Kidney (tissue), 14 donors: ENCODE data around the gene AKAP6. TPM values are rescaled to one million over a fixed set of nuclear protein-coding genes. Genes with fewer than 3 reads are reported as not detected.

Source experiments
- DNase-seq, 5 donors: peaks; one replicate each; pipeline ENCODE4 v3.0.0-alpha.2; 2013 to 2020
- FAIRE-seq: peaks from 2 replicates; lab custom pipeline; 2012; peaks lifted over from hg19 to GRCh38; lab: Jason Lieb, UNC
- H3K27ac ChIP-seq, 2 donors: one replicate each; pipeline ENCODE4 v1.7.0; 2013; ENCODE audit warnings: low read depth in 2 of 2, low read length in 2 of 2, inconsistent platforms in 1 of 2
- H3K27me3 ChIP-seq: one replicate; pipeline ENCODE4 v1.7.1; 2013; ENCODE audit warnings: low read length, inconsistent platforms; ENCODE audit not compliant: control insufficient read depth, insufficient read depth
- H3K36me3 ChIP-seq, 3 donors: one replicate each; pipeline versions ENCODE4 v1.7.0 to v1.7.1; 2013; ENCODE audit warnings: low read length in 3 of 3, control low read depth in 1 of 3, inconsistent platforms in 1 of 3; ENCODE audit not compliant: insufficient read depth in 3 of 3, control insufficient read depth in 2 of 3
- H3K4me1 ChIP-seq, 3 donors: one replicate each; pipeline versions ENCODE4 v1.7.0 to v1.7.1; 2013; ENCODE audit warnings: low read length in 3 of 3, inconsistent platforms in 1 of 3, low read depth in 1 of 3; ENCODE audit not compliant: control insufficient read depth in 2 of 3, insufficient read depth in 2 of 3
- H3K4me3 ChIP-seq, 3 donors: one replicate each; pipeline versions ENCODE4 v1.7.0 to v1.8.1; 2013; ENCODE audit warnings: low read length in 3 of 3, control low read depth in 1 of 3, inconsistent platforms in 1 of 3
- H3K9ac ChIP-seq, 3 donors: one replicate each; pipeline versions ENCODE4 v1.7.0 to v1.7.1; 2013; ENCODE audit warnings: low read length in 3 of 3, control low read depth in 1 of 3, inconsistent platforms in 1 of 3
- H3K9me3 ChIP-seq, 3 donors: one replicate each; pipeline versions ENCODE4 v1.7.0 to v1.7.1; 2013; ENCODE audit warnings: low read length in 3 of 3, control low read depth in 1 of 3, inconsistent platforms in 1 of 3; ENCODE audit not compliant: control insufficient read depth in 2 of 3, insufficient read depth in 1 of 3
- intact Hi-C: fragments of 100-400 bp; cut with DNase I; formaldehyde crosslinking; loops from one replicate; pipeline ENCODE4 v1.11.1; 2022
- polyA plus RNA-seq: library from polyadenylated mRNA; stranded (reverse); fragments of 350-450 nt; fragmentation: Illumina TruSeq; extraction: RNeasy Lipid Tissue Mini Kit (QIAGEN cat#74804); gene quantifications from one replicate; pipeline ENCODE4 v1.2.3, GENCODE V29; 2014; ENCODE audit warnings: low read depth, low replicate concordance; ENCODE audit not compliant: insufficient read depth
- total RNA-seq: library from RNA; stranded (reverse); fragmentation: NEBNext Ultra II Directional; extraction: Animal tissue kit (Norgen Biotek cat#: 25700); gene quantifications from one replicate; pipeline ENCODE4 v1.2.1, GENCODE V29; 2021
- TF ChIP-seq, protein P1 (sequence below): IDR thresholded peaks from 3 replicates; pipeline ENCODE4 v1.5.1; 2012; ENCODE audit warnings: mild to moderate bottlenecking, moderate library complexity, borderline replicate concordance; ENCODE audit not compliant: insufficient read depth; ENCODE audit errors: extremely low read depth
- donor health status: control.
- donor health status: control.
- donor health status: control.
- donor health status: control.
- donor health status: control.
- donor health status: DM: yes; HTN: yes; CAD: no.
- donor health status: Normal renal cell carcinoma (clear cell type).

Gene AKAP6
- total and polyA plus RNA-seq, 2 donors from 2014 or later = 0.92 to 10.5 TPM

DNA sequence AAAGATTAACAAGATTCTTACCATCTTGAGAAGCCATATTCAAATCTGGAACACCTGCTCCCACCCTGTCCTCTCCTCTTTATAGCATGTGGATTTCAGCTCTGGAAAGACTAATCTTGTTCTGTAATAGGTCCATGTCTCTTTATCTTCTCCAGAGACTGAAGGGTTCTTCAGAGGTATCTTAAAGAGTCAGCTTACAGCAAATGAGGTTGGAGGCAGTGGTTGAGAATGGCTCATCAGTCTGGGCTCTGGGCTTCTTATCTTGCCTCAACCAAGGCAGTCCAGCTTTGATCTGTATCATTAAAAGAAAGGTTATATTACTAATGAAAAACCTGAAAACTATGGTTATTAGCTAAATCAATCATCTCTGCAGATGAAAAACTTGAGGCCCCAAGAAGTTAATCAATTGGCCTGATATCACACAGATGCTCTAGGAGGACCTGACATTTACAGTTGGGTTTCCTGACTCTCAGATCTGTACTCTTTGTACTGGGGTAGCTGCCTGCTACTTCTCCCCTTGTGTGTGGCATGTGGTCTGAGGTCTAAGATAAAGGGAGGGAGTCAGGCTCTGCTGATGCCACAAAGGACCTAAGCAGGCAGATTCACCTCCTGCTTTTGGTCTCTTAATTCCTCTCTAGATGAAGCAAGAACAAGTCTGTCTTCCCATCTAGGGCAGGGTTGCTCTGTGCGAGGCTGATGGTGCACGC is 1.7 kb upstream of the AKAP6 start:
- H3K36me3 ChIP-seq = no peaks in the 10 kb centered on the region
- no peaks in the 10 kb centered on the region for H3K9me3 ChIP-seq
- H3K4me3 ChIP-seq = no peak overlapping the region
- TF ChIP-seq, protein P1, sequence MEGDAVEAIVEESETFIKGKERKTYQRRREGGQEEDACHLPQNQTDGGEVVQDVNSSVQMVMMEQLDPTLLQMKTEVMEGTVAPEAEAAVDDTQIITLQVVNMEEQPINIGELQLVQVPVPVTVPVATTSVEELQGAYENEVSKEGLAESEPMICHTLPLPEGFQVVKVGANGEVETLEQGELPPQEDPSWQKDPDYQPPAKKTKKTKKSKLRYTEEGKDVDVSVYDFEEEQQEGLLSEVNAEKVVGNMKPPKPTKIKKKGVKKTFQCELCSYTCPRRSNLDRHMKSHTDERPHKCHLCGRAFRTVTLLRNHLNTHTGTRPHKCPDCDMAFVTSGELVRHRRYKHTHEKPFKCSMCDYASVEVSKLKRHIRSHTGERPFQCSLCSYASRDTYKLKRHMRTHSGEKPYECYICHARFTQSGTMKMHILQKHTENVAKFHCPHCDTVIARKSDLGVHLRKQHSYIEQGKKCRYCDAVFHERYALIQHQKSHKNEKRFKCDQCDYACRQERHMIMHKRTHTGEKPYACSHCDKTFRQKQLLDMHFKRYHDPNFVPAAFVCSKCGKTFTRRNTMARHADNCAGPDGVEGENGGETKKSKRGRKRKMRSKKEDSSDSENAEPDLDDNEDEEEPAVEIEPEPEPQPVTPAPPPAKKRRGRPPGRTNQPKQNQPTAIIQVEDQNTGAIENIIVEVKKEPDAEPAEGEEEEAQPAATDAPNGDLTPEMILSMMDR = no peak
- H3K27me3 ChIP-seq = no peaks in the 10 kb centered on the region
- DNase-seq (no peak), FAIRE-seq (no peak)
- H3K4me1 ChIP-seq = peaks cover 0 to 3% (median 0%) of the 10 kb centered on the region in 3 donors
- H3K9ac ChIP-seq = no peak overlapping the region
- H3K27ac ChIP-seq = no peak overlapping the region
- intact Hi-C loops = no loop called here

DNA sequence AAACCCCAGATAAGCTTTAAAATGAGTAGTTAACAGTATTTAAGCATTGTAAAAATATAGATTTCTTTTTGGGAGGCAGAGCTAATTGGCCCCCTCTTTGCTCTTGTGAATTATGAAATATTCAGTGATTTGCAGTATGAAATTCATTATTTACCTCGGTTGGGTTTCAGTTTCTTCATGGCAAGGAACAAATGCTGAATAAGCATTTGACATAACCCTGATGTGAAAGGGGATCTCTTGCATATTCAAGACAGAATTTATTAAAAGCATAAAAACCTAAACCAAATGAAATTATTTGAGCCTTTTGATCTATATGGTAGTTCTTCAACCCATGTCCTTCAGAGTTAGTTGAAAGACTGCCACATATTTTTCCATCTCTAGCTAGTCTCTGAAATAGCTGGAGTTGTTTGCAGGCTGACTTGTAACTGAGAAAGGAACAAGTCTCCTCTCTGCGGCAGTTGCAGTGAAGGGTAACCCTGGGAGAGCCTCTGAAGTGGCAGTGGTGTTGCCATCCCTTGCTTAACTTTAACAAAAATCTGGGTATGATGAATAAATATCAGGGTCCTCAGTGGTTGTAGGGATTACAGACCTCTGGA is 690 bp downstream of the AKAP6 start:
- no peak overlapping the region for H3K9ac ChIP-seq
- FAIRE-seq (no peak), DNase-seq (no peak)
- intact Hi-C loops = no loop called here
- TF ChIP-seq, protein P1 = no peak
- no peaks in the 10 kb centered on the region for H3K36me3 ChIP-seq
- peaks cover 0 to 3% (median 0%) of the 10 kb centered on the region in 3 donors for H3K4me1 ChIP-seq
- no peaks in the 10 kb centered on the region for H3K27me3 ChIP-seq
- no peaks in the 10 kb centered on the region for H3K9me3 ChIP-seq
- H3K27ac ChIP-seq = no peak overlapping the region
- no peak overlapping the region for H3K4me3 ChIP-seq

GRCh38 chr14:32330351-32331111 is 1.4 kb downstream of the AKAP6 start:
- Histone ChIP-seq H3K9me3 (no peaks in the 10 kb centered on the region), H3K9ac (no peak overlapping the region), H3K27ac (no peak overlapping the region), H3K4me1 (peaks cover 0 to 3% (median 0%) of the 10 kb centered on the region in 3 donors), H3K36me3 (no peaks in the 10 kb centered on the region), H3K4me3 (no peak overlapping the region), H3K27me3 (no peaks in the 10 kb centered on the region)
- DNase-seq (no peak), FAIRE-seq (no peak)
- intact Hi-C loops = no loop called here
- TF ChIP-seq, protein P1 = no peak
